ENCODE results near the gene NTRK2.

GRCh38 chr9:84899326-84899725 lies 229.8 kb downstream of the NTRK2 start:
- TF ChIP-seq CTCF (conservative IDR thresholded peaks at IDR 0.05; ENCODE audit: low read length) (no peak), EZH2phosphoT487 (IDR thresholded peaks at IDR 0.05; ENCODE audit: borderline replicate concordance) (no peak)

Data from Loucy (cell line).